ENCODE data around the gene SLC9A3.

The SLC9A3 gene

GRCh38 chr5:526456-527088, 2.3 kb upstream of the SLC9A3 start:
- in situ Hi-C loops (cut with HindIII; ENCODE audit: low sequenced_read_pairs), result no loop called here
- no peak overlapping the region for H3K4me3 ChIP-seq (ENCODE audit: low read depth, low read length)
- no peak for DNase-seq (ENCODE audit: low read depth, low spot score)
- TF ChIP-seq, protein P1, sequence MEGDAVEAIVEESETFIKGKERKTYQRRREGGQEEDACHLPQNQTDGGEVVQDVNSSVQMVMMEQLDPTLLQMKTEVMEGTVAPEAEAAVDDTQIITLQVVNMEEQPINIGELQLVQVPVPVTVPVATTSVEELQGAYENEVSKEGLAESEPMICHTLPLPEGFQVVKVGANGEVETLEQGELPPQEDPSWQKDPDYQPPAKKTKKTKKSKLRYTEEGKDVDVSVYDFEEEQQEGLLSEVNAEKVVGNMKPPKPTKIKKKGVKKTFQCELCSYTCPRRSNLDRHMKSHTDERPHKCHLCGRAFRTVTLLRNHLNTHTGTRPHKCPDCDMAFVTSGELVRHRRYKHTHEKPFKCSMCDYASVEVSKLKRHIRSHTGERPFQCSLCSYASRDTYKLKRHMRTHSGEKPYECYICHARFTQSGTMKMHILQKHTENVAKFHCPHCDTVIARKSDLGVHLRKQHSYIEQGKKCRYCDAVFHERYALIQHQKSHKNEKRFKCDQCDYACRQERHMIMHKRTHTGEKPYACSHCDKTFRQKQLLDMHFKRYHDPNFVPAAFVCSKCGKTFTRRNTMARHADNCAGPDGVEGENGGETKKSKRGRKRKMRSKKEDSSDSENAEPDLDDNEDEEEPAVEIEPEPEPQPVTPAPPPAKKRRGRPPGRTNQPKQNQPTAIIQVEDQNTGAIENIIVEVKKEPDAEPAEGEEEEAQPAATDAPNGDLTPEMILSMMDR (IDR thresholded peaks at IDR 0.05; ENCODE audit: low read depth, low read length), result no peak

- in situ Hi-C loops (cut with HindIII; ENCODE audit: low sequenced_read_pairs), result no loop called here
- DNase-seq (ENCODE audit: low read depth, low spot score), result no peak
- no peak overlapping the region for H3K4me3 ChIP-seq (ENCODE audit: low read depth, low read length)
- TF ChIP-seq, protein P1 (IDR thresholded peaks at IDR 0.05; ENCODE audit: low read depth, low read length), result no peak
These were observed 1.7 kb upstream of the SLC9A3 start for GRCh38 chr5:525916-526315.

GRCh38 chr5:524973-525761, 918 bp upstream of the SLC9A3 start:
- no peak overlapping the region for H3K4me3 ChIP-seq (ENCODE audit: low read depth, low read length)
- TF ChIP-seq, protein P1 (IDR thresholded peaks at IDR 0.05; ENCODE audit: low read depth, low read length), result no peak
- in situ Hi-C loops (cut with HindIII; ENCODE audit: low sequenced_read_pairs), result no loop called here
- DNase-seq (ENCODE audit: low read depth, low spot score), result no peak

DNA sequence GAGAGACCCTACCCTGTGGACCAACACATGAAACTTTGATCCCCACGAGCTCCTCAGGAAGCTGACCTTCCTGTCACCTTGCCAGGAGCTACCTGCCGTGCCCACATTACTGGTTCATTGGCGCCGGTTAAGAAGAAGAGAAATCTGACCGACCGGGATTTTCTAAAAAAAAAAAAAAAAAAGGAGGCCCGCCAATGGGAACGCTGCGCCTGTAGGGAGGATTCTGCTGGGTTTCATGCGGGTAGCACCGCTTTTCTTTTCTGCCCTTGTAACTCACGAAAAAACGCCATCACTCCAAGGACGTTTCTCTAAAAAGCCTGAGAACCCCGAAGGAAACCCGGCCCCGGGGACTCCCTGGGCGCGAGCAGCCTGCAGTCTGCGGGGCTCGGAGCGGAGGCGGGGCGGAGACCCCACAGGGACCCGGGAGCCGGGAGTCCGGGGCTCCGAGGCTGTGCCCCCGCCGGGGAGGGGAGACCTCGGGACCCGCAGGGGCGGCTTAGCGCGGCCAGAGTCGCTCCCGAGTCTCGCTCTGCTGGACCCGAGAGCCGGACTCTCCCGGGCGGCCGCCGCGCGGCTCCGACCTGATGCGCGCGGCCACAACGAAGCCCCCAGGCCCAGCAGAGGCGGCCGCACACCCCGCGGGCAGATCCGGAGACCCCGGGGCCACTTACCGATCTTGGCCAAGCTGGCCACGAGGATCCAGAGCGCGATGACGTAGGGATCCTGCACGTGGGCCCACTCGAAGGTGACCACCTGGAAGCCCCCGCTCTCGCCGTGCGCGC, 617 bp downstream of the SLC9A3 start:
- in situ Hi-C loops (cut with HindIII; ENCODE audit: low sequenced_read_pairs), result no loop called here
- no peak for DNase-seq (ENCODE audit: low read depth, low spot score)
- TF ChIP-seq, protein P1 (IDR thresholded peaks at IDR 0.05; ENCODE audit: low read depth, low read length), result no peak
- H3K4me3 ChIP-seq (ENCODE audit: low read depth, low read length), result no peak overlapping the region

DNA sequence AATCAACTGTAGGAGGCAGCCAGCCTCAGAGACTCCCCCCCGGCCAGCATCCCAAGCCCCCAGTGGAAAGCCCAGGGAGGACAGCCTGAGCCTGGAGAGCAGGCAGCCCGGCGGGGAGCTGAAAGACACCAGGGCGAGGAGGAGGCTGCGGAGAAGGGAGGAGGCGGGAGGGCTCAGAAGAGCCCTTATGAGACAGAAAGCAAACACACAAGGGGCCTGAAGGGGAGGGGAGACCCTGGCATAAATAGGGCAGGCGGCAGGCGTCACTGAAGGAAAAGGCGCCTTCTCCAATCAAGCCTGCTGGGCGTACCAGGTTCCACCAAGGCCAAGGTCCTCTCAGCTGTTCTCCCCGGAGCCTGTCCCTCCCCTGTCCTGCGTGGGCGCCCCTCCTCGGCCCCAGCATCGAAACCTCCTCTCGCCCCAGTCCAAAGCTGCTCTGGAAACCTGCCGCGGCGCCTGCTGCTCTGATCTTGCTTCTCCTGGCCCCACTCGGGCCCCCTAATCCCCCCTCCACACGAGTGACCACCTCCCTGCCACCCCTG, 1.3 kb downstream of the SLC9A3 start:
- in situ Hi-C loops (cut with HindIII; ENCODE audit: low sequenced_read_pairs), result no loop called here
- no peak overlapping the region for H3K4me3 ChIP-seq (ENCODE audit: low read depth, low read length)
- DNase-seq (ENCODE audit: low read depth, low spot score), result no peak
- TF ChIP-seq, protein P1 (IDR thresholded peaks at IDR 0.05; ENCODE audit: low read depth, low read length), result no peak

DNA sequence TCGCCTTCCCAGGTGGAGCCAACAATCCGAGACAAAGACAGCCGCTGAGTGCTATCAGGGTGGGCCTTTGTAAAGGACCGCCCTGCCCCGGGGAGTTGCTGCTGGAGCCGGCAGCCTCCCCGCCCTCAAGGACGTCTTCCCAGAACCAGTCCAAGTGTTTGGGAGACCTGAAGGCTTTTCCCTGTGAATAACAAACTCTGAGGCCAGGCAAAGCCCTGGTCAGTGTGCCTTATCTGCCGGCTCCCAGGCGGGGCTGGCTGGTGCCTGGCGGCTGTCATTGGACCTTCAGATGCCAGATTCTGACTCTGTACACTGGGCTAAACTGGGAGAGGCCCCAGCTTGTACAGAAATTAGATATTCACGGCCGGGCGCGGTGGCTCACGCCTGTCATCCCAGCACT, 2.1 kb downstream of the SLC9A3 start:
- TF ChIP-seq, protein P1 (IDR thresholded peaks at IDR 0.05; ENCODE audit: low read depth, low read length), result no peak
- DNase-seq (ENCODE audit: low read depth, low spot score), result no peak
- no peak overlapping the region for H3K4me3 ChIP-seq (ENCODE audit: low read depth, low read length)
- in situ Hi-C loops (cut with HindIII; ENCODE audit: low sequenced_read_pairs), result no loop called here
